Measurements from ENCODE around the gene CAVIN1.
"Not testable (repeated sequence)": the region's sequence is repeated elsewhere in the genome, so short reads cannot be mapped to it uniquely, and the experiment has no call there.

Gene CAVIN1, protein sequence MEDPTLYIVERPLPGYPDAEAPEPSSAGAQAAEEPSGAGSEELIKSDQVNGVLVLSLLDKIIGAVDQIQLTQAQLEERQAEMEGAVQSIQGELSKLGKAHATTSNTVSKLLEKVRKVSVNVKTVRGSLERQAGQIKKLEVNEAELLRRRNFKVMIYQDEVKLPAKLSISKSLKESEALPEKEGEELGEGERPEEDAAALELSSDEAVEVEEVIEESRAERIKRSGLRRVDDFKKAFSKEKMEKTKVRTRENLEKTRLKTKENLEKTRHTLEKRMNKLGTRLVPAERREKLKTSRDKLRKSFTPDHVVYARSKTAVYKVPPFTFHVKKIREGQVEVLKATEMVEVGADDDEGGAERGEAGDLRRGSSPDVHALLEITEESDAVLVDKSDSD

DNA sequence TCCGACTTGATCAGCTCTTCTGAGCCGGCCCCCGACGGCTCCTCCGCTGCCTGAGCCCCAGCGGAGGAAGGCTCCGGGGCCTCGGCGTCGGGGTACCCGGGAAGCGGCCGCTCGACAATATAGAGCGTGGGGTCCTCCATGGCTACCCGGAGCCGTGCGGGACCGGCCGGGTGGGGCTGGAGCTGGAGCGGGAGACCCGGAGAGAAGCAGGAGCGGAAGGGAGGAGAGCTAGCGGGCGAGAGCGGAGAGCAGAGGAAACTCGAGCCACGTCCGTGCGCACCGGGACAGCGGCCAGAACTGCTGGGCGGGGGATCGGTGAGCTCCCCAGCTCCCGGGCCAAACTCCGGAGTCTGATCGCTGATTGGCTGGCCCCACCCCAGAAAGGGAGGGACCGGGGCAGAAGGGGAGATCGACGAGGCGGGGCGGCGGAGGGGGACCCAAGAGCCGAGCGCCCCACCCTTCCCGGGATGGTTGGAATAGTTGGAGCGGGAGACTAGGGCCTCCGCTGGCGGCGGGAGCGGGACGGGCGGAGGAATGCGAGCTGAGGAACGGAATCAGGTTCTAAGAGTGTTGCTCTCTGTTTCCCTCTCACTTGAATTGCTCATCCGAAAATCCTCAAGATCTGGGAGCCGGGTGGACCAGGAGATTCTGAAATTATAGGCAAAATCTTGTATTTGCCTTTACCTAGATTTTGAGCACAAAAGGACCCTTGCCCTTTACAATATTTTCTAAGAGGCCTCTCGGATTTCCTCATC lies at the start of gene CAVIN1:
CAVIN1 (minus strand) TSS at position 299 of the 755 bp plus-strand sequence; CDS start at position 140, 159 bp downstream.
- peak; percentile 79 for DNase-seq

- no peak for DNase-seq
Observed at GRCh38 chr17:42467889-42468288, 44.8 kb upstream of the CAVIN1 start.

GRCh38 chr17:42463976-42464400 lies 40.9 kb upstream of the CAVIN1 start:
- DNase-seq, result no peak

GRCh38 chr17:42460371-42460770 lies 37.3 kb upstream of the CAVIN1 start:
- DNase-seq, result no peak

GRCh38 chr17:42459801-42460281 lies 36.8 kb upstream of the CAVIN1 start:
- peak; percentile 73 for DNase-seq

GRCh38 chr17:42459256-42459800 lies 36.3 kb upstream of the CAVIN1 start:
- DNase-seq, result peak; percentile 87

- DNase-seq, result peak; percentile 89
Observed at GRCh38 chr17:42458497-42459255, 35.6 kb upstream of the CAVIN1 start, which contains the start of gene ATP6V0A1. Gene ATP6V0A1 (plus strand): TSS chr17:42458878. CDS start chr17:42460895, 2,017 bp downstream.

- peak; percentile 23 for DNase-seq
Observed at GRCh38 chr17:42457107-42457792, 34.2 kb upstream of the CAVIN1 start.

DNA sequence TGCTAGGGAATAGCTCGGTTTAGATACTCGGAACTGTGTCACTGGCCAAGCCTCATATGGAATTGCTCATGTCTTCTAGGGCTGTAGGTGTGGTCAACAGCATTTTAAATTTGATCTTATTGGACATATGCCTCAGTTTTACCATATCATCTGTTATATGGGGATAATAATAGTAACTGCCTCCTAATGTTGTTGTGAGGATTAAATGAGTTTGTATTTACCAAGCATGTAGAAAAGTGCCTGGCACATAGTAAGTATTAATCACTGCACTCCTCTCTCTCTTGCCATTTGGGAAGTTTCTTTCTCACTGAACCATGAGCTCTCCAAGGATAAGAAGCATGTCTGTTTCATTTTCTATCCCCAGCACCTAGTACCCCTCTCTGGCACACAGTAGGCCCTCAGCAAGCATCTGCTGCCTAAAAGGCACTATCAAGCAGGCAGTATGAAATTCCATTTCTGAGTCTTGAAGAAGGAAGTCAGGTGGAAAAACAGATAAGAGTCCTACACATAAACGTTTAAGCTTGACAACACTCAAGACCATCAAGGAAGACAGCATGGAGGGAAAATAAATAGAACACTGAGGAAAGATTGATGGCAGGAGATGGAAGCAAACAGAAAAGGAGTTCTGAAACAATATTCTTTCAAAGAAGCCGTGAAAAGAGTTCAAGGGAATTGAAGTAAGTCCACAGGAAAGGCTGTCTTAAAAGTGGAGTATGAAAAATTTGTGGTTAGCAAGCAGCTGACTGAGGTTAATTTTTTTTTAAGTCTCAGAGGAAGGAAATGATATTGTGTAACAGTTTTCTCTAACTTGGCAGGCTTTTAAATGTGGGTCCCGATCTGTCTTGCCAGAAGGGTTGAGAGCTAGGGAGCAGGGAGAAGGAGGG lies 33.4 kb upstream of the CAVIN1 start:
- peak; percentile 79 for DNase-seq

DNA sequence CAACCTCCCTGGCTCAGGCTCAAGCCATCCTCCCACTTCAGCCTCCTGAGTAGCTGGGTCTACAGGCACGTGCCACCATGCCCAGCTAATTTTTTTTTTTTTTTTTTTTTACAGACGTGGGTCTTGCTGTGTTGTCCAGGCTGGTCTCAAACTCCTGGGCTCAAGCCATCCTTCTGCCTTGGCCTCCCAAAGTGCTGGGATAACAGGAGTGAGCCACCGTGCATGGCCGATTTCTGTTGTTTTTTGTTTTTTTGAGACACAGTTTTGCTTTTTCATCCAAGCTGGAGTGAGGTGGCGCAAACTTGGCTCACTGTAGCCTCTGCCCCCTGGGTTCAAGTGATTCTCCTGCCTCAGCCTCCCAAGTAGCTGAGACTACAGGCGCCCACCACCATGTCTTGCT lies 31.9 kb upstream of the CAVIN1 start:
- not testable (repeated sequence) for DNase-seq

DNA sequence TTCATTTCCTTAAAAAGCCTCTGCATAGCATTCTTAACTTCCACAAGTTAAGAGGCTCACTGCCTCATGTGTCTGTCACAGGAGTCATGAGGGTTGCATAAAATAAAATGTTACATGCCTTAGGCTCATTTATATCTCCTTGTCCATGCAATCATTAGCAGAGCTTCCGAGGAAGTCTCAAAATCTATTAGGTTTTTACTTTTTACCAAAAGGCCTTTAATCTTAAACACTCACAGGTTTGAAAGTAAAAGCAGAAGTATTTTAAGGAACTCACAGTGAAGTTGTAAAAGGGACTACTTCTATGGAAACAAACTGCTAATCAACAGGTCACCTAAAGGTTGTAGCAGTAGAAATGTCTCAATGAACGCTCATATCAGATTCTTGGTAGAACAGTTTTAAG lies 30.4 kb upstream of the CAVIN1 start:
- peak; percentile 11 for DNase-seq

DNA sequence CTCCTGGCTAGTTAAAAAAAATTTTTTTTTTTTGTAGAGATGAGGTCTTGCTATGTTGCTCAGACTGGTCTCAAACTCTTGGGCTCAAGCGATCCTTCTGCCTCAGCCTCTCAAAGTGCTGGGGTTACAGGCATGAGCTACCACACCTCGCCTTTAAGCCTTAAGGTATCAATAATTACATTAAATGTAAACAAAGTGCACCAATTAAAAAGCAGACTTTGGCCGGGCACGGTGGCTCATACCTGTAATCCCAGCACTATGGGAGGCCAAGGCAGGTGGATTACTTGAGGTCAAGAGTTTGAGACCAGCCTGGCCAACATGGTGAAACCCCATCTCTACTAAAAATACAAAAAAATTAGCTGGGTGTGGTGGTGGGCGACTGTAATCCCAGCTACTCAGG lies 28.2 kb upstream of the CAVIN1 start:
- DNase-seq, result not testable (repeated sequence)

DNA sequence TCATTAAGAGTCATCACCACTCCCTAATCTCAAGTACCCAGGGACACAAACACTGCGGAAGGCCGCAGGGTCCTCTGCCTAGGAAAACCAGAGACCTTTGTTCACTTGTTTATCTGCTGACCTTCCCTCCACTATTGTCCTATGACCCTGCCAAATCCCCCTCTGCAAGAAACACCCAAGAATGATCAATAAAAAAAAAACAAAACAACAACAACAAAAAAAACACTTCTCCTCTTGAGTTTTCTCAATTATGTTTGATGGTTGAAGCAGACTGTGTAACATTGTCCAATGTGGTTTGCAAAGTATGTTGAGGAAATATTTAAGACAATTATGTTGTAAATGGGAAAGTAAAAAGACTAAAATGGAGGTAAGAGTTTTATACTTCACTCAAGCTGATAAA lies 26.8 kb upstream of the CAVIN1 start:
- DNase-seq, result not testable (repeated sequence)

DNA sequence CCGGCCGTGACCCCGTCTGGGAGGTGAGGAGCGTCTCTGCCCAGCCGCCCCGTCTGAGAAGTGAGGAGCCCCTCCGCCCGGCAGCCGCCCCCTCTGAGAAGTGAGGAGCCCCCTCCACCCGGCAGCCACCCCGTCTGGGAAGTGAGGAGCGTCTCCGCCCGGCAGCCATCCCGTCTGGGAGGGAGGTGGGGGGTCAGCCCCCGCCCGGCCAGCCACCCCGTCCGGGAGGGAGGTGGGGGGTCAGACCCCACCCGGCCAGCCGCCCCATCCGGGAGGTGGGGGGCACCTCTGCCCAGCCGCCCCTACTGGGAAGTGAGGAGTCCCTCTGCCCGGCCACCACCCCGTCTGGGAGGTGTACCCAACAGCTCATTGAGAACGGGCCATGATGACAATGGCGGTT lies 26.1 kb upstream of the CAVIN1 start:
- DNase-seq, result not testable (repeated sequence)

DNA sequence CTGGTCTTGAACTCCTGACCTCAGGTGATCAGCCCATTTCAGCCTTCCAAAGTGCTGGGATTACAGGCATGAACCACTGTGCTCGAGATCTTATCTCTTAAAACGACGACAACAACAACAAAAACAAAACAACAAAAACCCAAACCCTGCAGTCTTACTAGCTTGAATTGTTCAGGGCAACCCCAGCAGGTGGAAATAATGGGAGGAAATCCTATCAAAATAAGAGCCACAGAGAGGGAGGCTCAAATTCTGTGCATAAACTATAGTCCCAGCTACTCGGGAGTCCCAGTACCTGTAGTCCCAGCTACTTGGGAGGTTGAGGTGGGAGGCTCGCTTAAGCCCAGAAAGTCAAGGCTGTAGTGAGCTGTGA lies 19.1 kb upstream of the CAVIN1 start:
- DNase-seq, result no peak

DNA sequence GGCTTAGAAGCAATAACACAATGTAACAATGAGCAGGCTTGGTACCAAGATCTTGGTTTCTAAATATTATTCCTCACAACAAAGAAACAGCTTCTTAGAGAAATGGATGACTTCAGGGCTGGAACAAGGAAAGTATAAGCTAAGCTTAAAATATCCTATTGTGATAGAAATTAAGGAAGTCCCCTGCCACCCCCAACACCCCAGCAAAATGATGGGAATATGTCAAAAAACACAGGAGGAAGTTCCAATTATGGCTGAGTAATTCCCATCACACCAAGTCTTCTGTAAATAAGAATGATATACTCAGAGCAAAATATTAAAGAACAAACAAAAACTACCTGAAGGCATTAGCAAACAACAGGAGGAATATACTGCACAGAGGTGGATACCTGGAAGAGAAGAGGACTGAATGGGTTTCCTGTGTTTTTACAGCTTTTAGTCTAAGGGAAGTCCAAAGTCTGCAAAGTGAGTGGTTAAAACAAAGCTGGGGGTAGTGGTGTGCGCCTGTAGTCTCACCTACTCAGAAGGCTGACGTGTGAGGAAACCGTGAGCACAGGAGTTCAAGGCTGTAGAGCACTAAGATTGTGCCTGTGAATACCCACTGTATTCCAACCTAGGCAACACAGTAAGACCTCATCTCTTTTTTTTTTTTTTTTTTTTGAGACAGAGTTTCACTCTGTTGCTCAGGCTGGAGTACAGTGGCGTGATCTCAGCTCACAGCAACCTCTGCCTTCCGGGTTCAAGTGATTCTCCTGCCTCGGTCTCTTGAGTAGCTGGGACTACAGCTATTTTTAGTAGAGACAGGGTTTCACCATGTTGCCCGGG lies 18.5 kb upstream of the CAVIN1 start:
- DNase-seq, result no peak

DNA sequence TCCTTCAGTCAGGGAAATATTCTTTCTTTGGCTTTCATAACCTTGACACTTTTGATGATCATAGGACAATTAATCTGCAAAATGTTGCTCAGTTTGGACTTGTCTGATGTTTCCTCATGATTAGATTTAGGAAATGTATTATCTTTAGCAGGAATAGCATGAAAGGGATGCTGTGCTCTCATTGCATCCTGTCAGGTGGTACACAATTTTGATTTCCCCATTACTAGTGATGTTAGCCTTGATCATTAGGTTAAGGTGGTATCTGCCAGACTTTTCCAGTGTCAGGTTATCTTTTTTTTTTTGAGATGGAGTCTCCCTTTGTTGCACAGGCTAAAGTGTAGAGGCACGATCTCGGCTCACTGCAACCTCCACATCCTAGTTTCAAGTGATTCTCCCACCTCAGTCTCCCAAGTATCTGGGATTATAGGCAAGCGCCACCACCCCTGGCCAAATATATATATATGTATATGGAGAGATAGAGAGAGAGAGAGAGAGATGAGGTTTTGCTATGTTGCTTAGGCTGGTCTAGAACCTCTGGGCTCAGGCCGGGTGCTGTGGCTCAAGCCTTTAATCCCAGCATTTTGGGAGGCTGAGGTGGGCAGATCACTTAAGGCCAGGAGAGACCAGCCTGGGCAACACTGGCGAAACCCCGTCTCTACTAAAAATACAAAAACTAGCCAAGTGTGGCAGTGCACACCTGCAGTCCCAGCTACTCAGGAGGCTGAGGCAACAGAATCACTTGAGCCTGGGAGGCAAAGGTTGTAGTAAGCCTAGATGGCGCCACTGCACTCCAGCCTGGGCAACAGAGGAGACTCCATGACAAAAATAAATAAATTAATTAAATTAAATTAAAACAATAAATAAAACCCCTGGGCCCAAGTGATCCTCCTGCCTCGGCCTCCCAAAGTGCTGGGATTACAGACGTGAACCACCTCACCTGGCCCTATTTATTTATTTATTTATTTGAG lies 15.8 kb upstream of the CAVIN1 start:
- peak; percentile 62 for DNase-seq

- DNase-seq, result no peak
Observed at GRCh38 chr17:42436391-42436790, 13.3 kb upstream of the CAVIN1 start.

DNA sequence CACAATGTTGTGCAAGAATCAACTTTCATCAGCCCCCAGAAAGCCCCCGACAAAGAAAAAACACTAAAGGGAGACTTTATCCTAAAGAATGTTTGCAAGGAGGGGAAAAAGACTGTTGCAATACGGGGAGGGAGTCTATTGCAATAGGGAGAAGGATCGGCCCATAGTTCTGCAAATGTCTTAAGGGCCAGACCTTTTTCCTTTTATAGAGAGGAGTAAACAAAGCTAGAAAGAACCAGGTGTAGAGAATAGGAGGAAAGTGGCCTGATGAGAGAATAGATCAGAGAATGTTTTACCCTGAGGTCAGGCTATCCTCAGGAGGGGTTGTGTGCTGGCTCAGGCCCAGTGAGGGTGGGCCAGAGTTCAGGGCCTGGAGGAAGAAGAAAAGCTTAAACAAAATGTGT lies 8.7 kb upstream of the CAVIN1 start:
- no peak for DNase-seq

Measured in hematopoietic multipotent progenitor cell treated with erythropoietin and hydrocortisone succinate and interleukin-3 and kit ligand, for 8 days (in vitro differentiated cells).